ENCODE data around the gene DLGAP1. TPM values are rescaled to one million over a fixed set of nuclear protein-coding genes. Genes with fewer than 3 reads are reported as not detected.

DLGAP1 gene
- polyA plus RNA-seq, 1 donor from 2014 or later, result 4.5 TPM

GRCh38 chr18:4144201-4144600 lies 310.9 kb downstream of the DLGAP1 start:
- TF ChIP-seq EZH2 (IDR thresholded peaks at IDR 0.05; ENCODE audit: borderline replicate concordance, insufficient read depth, low read length, poor library complexity, severe bottlenecking) (no peak), SMC3 (conservative IDR thresholded peaks at IDR 0.05; ENCODE audit: poor library complexity) (no peak), EP300 (conservative IDR thresholded peaks at IDR 0.05; ENCODE audit: poor library complexity, severe bottlenecking) (no peak), POLR2AphosphoS5 (IDR thresholded peaks at IDR 0.05) (no peak), REST (IDR thresholded peaks at IDR 0.05; ENCODE audit: borderline replicate concordance) (no peak), CTCF (IDR thresholded peaks at IDR 0.05; ENCODE audit: poor library complexity, severe bottlenecking) (no peak), TAF1 (IDR thresholded peaks at IDR 0.05; ENCODE audit: low read depth) (no peak), RAD21 (conservative IDR thresholded peaks at IDR 0.05) (no peak), MXI1 (conservative IDR thresholded peaks at IDR 0.05; ENCODE audit: poor library complexity, severe bottlenecking) (no peak)
- Histone ChIP-seq H3K4me2 (ENCODE audit: low read length) (no peak overlapping the region), H3F3A (ENCODE audit: insufficient read depth, low read length, poor library complexity, severe bottlenecking) (no peaks in the 10 kb centered on the region)

GRCh38 chr18:4143585-4143984 lies 311.5 kb downstream of the DLGAP1 start:
- H3K4me2 ChIP-seq (ENCODE audit: low read length), result no peak overlapping the region
- no peaks in the 10 kb centered on the region for H3K79me2 ChIP-seq (replicated peaks; ENCODE audit: insufficient read depth, low read length)
- H3K9ac ChIP-seq (ENCODE audit: low read length), result no peak overlapping the region
- H3K4me3 ChIP-seq (ENCODE audit: low read length), result no peak overlapping the region
- no peak for TF ChIP-seq MXI1 (conservative IDR thresholded peaks at IDR 0.05; ENCODE audit: poor library complexity, severe bottlenecking)
- TF ChIP-seq EZH2 (IDR thresholded peaks at IDR 0.05; ENCODE audit: borderline replicate concordance, insufficient read depth, low read length, poor library complexity, severe bottlenecking), result no peak
- TF ChIP-seq RAD21 (conservative IDR thresholded peaks at IDR 0.05), result no peak
- TF ChIP-seq POLR2AphosphoS5 (IDR thresholded peaks at IDR 0.05), result no peak
- TF ChIP-seq EP300 (conservative IDR thresholded peaks at IDR 0.05; ENCODE audit: poor library complexity, severe bottlenecking), result no peak
- no peak for TF ChIP-seq CTCF (IDR thresholded peaks at IDR 0.05; ENCODE audit: poor library complexity, severe bottlenecking)
- TF ChIP-seq TAF1 (IDR thresholded peaks at IDR 0.05; ENCODE audit: low read depth), result no peak
- TF ChIP-seq SMC3 (conservative IDR thresholded peaks at IDR 0.05; ENCODE audit: poor library complexity), result no peak
- TF ChIP-seq REST (IDR thresholded peaks at IDR 0.05; ENCODE audit: borderline replicate concordance), result no peak
- H4K20me1 ChIP-seq (ENCODE audit: insufficient read depth), result no peaks in the 10 kb centered on the region
- H2AFZ ChIP-seq (ENCODE audit: low read depth, low read length), result no peak overlapping the region
- H3K27ac ChIP-seq (ENCODE audit: low read length), result no peak overlapping the region
- H3F3A ChIP-seq (ENCODE audit: insufficient read depth, low read length, poor library complexity, severe bottlenecking), result no peaks in the 10 kb centered on the region
- H3K9me3 ChIP-seq (ENCODE audit: low read length), result no peaks in the 10 kb centered on the region
- no peaks in the 10 kb centered on the region for H3K9me2 ChIP-seq (ENCODE audit: insufficient read depth, low read length)
- H3K27me3 ChIP-seq (ENCODE audit: insufficient read depth, low read depth, low read length), result no peaks in the 10 kb centered on the region
- H3K36me3 ChIP-seq (ENCODE audit: insufficient read depth, low read length), result no peaks in the 10 kb centered on the region

More at GRCh38 chr18:4144201-4144600, 310.9 kb downstream of the DLGAP1 start:
- no peak overlapping the region for H3K9ac ChIP-seq (ENCODE audit: low read length)
- H4K20me1 ChIP-seq (ENCODE audit: insufficient read depth), result no peaks in the 10 kb centered on the region
- no peaks in the 10 kb centered on the region for H3K27me3 ChIP-seq (ENCODE audit: insufficient read depth, low read depth, low read length)
- no peak overlapping the region for H3K4me3 ChIP-seq (ENCODE audit: low read length)
- H3K36me3 ChIP-seq (ENCODE audit: insufficient read depth, low read length), result no peaks in the 10 kb centered on the region
- H3K9me3 ChIP-seq (ENCODE audit: low read length), result no peaks in the 10 kb centered on the region
- H2AFZ ChIP-seq (ENCODE audit: low read depth, low read length), result no peak overlapping the region
- H3K9me2 ChIP-seq (ENCODE audit: insufficient read depth, low read length), result no peaks in the 10 kb centered on the region
- no peak overlapping the region for H3K27ac ChIP-seq (ENCODE audit: low read length)
- H3K79me2 ChIP-seq (replicated peaks; ENCODE audit: insufficient read depth, low read length), result no peaks in the 10 kb centered on the region

Measured in neural cell (in vitro differentiated cells).